Right lobe of liver (tissue), 6 donors: ENCODE data around the gene CCT5. TPM values are rescaled to one million over a fixed set of nuclear protein-coding genes. Genes with fewer than 3 reads are reported as not detected.
"Not testable (repeated sequence)": the region's sequence is repeated elsewhere in the genome, so short reads cannot be mapped to it uniquely, and the experiment has no call there.

Experiments used
- ATAC-seq, 4 donors: fragments of 200-7000 bp; cut with Tn5 transposase; one replicate each; pipeline ENCODE4 v1.9.1; 2020; ENCODE audit warnings: mild to moderate bottlenecking in 4 of 4, moderate library complexity in 4 of 4
- DNase-seq, 3 donors: peaks; one replicate each; pipeline ENCODE4 v3.0.0-alpha.2; 2020
- H3K27ac ChIP-seq, 3 donors: fragments of 200-600 bp; one replicate each; pipeline ENCODE4 v1.8.0; 2022
- H3K27me3 ChIP-seq, 2 donors: fragments of 200-600 bp; one replicate each; pipeline ENCODE4 v1.8.0; 2022
- H3K36me3 ChIP-seq, 4 donors: fragments of 200-600 bp; sonication (generic) in 1 of 4; one replicate each; pipeline versions ENCODE4 v1.5.1 to v1.8.0; 2017 to 2022; ENCODE audit warnings: control low read depth in 1 of 4
- H3K4me1 ChIP-seq, 4 donors: fragments of 200-600 bp; sonication (generic) in 1 of 4; one replicate each; pipeline versions ENCODE4 v1.5.1 to v1.8.0; 2017 to 2022; ENCODE audit warnings: control low read depth in 1 of 4
- H3K4me3 ChIP-seq, 3 donors: fragments of 200-600 bp; one replicate each; pipeline ENCODE4 v1.8.0; 2022
- H3K9me3 ChIP-seq, 4 donors: fragments of 200-600 bp; sonication (generic) in 1 of 4; one replicate each; pipeline versions ENCODE4 v1.5.1 to v1.8.0; 2017 to 2022; ENCODE audit warnings: control low read depth in 1 of 4
- CTCF ChIP-seq, 4 donors: fragments of 200-600 bp in 3 of 4; fragments of 450-650 bp in 1 of 4; IDR thresholded peaks; one replicate each; pipeline versions ENCODE4 v1.5.1 to v1.8.0; 2016 to 2022; ENCODE audit warnings: antibody characterized with exemption in 4 of 4, mild to moderate bottlenecking in 2 of 4
- POLR2A ChIP-seq: fragments of 450-650 bp; IDR thresholded peaks from one replicate; pipeline ENCODE4 v1.6.1; 2017; ENCODE audit warnings: antibody characterized with exemption, mild to moderate bottlenecking
- WGBS: methylation state at CpG from one replicate; pipeline ENCODE4 v1.1.6; 2018; ENCODE audit warnings: low coverage, low lambda C conversion rate; ENCODE audit not compliant: insufficient coverage; ENCODE audit errors: missing lambda C conversion rate; 5-methylcytosine and 5-hydroxymethylcytosine counted together
- intact Hi-C, 2 donors: fragments of 100-400 bp; cut with DNase I; formaldehyde crosslinking; loops; one replicate each; pipeline versions ENCODE4 v1.11.2 to v1.14.1; 2022
- total RNA-seq, 6 experiments: library from RNA; depleted of rRNA in 2 of 6; stranded (reverse); fragments of >200 nt in 2 of 6; fragmentation: NEBNext Ultra II Directional in 3 of 6; extraction: Animal tissue kit (Norgen Biotek cat#: 25700) in 3 of 6; gene quantifications; one replicate each; pipeline versions ENCODE4 v1.1.0 to v1.2.4, GENCODE V29; 2016 to 2023
- donor health status: DM: no; HTN: yes; CAD: no.
- donor health status: DM: no; HTN: no; CAD: no.
- donor health status: DM: no; HTN: no; CAD: no.
- donor health status: DM: no; HTN: yes; CAD: no.
- donor health status: DM: no; HTN: yes; CAD: no.

The CCT5 gene
- total RNA-seq, 6 experiments from 2014 or later, result 39.7 to 124 (median 74.8) TPM

GRCh38 chr5:10266137-10266536, 16.1 kb downstream of the CCT5 start:
- 36% methylated on average over 4 of the region's 4 CpGs for WGBS
- Histone ChIP-seq H3K27ac (no peak overlapping the region), H3K9me3 (no peaks in the 10 kb centered on the region), H3K4me3 (no peak overlapping the region), H3K36me3 (peaks cover 0 to 47% (median 16%) of the 10 kb centered on the region in 4 donors), H3K27me3 (no peaks in the 10 kb centered on the region), H3K4me1 (peaks cover 0 to 18% (median 8%) of the 10 kb centered on the region in 4 donors)
- no peak for ATAC-seq
- TF ChIP-seq POLR2A, result no peak
- no peak for TF ChIP-seq CTCF (IDR thresholded peaks at IDR 0.05)
- DNase-seq, result no peak
- intact Hi-C loops, result no loop called here

- TF ChIP-seq POLR2A (no peak), CTCF (IDR thresholded peaks at IDR 0.05) (no peak)
- H3K36me3 ChIP-seq, result peaks cover 0 to 40% (median 14%) of the 10 kb centered on the region in 4 donors
- intact Hi-C loops, result no loop called here
- no peaks in the 10 kb centered on the region for H3K27me3 ChIP-seq
- peaks cover 0 to 18% (median 8%) of the 10 kb centered on the region in 4 donors for H3K4me1 ChIP-seq
- no peak overlapping the region for H3K4me3 ChIP-seq
- H3K9me3 ChIP-seq, result no peaks in the 10 kb centered on the region
- ATAC-seq (no peak), DNase-seq (no peak)
- 76% methylated on average over 4 of the region's 4 CpGs for WGBS
- no peak overlapping the region for H3K27ac ChIP-seq
Observed at GRCh38 chr5:10266839-10267238, 16.8 kb downstream of the CCT5 start.

- peaks cover 0 to 16% (median 7%) of the 10 kb centered on the region in 4 donors for H3K4me1 ChIP-seq
- intact Hi-C loops, result no loop called here
- no peak overlapping the region for H3K4me3 ChIP-seq
- H3K27ac ChIP-seq, result no peak overlapping the region
- DNase-seq, result no peak
- WGBS, result 89% methylated on average over 10 of the region's 10 CpGs
- TF ChIP-seq CTCF (IDR thresholded peaks at IDR 0.05), result no peak
- TF ChIP-seq POLR2A, result no peak
- H3K27me3 ChIP-seq, result no peaks in the 10 kb centered on the region
- ATAC-seq, result no peak
- H3K9me3 ChIP-seq, result no peaks in the 10 kb centered on the region
- peaks cover 0 to 30% (median 6%) of the 10 kb centered on the region in 4 donors for H3K36me3 ChIP-seq
Observed at GRCh38 chr5:10268100-10268499, 18.0 kb downstream of the CCT5 start.

- H3K4me1 ChIP-seq, result peaks cover 0 to 28% (median 11%) of the 10 kb centered on the region in 4 donors
- no peaks in the 10 kb centered on the region for H3K27me3 ChIP-seq
- no peak overlapping the region for H3K4me3 ChIP-seq
- peak in 3 of 4 donors; percentile 28 to 47 (median 31) for ATAC-seq
- H3K36me3 ChIP-seq, result no peaks in the 10 kb centered on the region
- WGBS, result 42% methylated on average over 8 of the region's 9 CpGs
- DNase-seq, result no peak
- H3K27ac ChIP-seq, result no peak overlapping the region
- H3K9me3 ChIP-seq, result no peaks in the 10 kb centered on the region
- TF ChIP-seq CTCF (IDR thresholded peaks at IDR 0.05) (no peak), POLR2A (no peak)
- intact Hi-C loops, result no loop called here
Observed at GRCh38 chr5:10272053-10272874, 22.2 kb downstream of the CCT5 start.

GRCh38 chr5:10272875-10273209, 22.8 kb downstream of the CCT5 start:
- H3K36me3 ChIP-seq, intact Hi-C loops, H3K27ac ChIP-seq, H3K9me3 ChIP-seq, H3K27me3 ChIP-seq, H3K4me3 ChIP-seq: not testable (repeated sequence)
- peaks cover 0 to 28% (median 11%) of the 10 kb centered on the region in 4 donors for H3K4me1 ChIP-seq
- ATAC-seq, result peak; percentile 5 to 58 (median 52)
- 24% methylated on average over 6 of the region's 6 CpGs for WGBS
- DNase-seq, result peak in 1 of 3 donors; percentile 58
